GM21723 (cell line): ENCODE data around the gene ARIH1.

ENCODE experiments used
- ATAC-seq: cut with Tn5 transposase; IDR thresholded peaks from one replicate; pipeline ENCODE4 v1.9.1; 2021; ENCODE audit warnings: mild to moderate bottlenecking, moderate library complexity; ENCODE audit not compliant: unreplicated experiment

Gene ARIH1

GRCh38 chr15:72536506-72536905 is 62.4 kb downstream of the ARIH1 start:
- ATAC-seq = no peak

GRCh38 chr15:72538931-72539330 is 64.8 kb downstream of the ARIH1 start:
- no peak for ATAC-seq

- no peak for ATAC-seq
These were observed 66.6 kb downstream of the ARIH1 start for GRCh38 chr15:72540606-72541237.

- ATAC-seq = no peak
These were observed 67.5 kb downstream of the ARIH1 start for GRCh38 chr15:72541674-72542073.

GRCh38 chr15:72545156-72545555 is 71.0 kb downstream of the ARIH1 start:
- ATAC-seq = no peak

GRCh38 chr15:72554471-72555425 is 80.6 kb downstream of the ARIH1 start:
- ATAC-seq = no peak

- no peak for ATAC-seq
These were observed 85.7 kb downstream of the ARIH1 start for GRCh38 chr15:72559781-72560180.

GRCh38 chr15:72560458-72560857 is 86.3 kb downstream of the ARIH1 start:
- ATAC-seq = no peak

- no peak for ATAC-seq
These were observed 88.3 kb downstream of the ARIH1 start for GRCh38 chr15:72562386-72562785.

GRCh38 chr15:72562878-72563277 is 88.7 kb downstream of the ARIH1 start:
- no peak for ATAC-seq

GRCh38 chr15:72564091-72564490 is 90.0 kb downstream of the ARIH1 start:
- no peak for ATAC-seq

GRCh38 chr15:72566973-72567372 is 92.8 kb downstream of the ARIH1 start:
- no peak for ATAC-seq

GRCh38 chr15:72570059-72570458 is 95.9 kb downstream of the ARIH1 start:
- no peak for ATAC-seq

GRCh38 chr15:72579814-72580213 is 105.7 kb downstream of the ARIH1 start:
- no peak for ATAC-seq

- no peak for ATAC-seq
These were observed 109.9 kb downstream of the ARIH1 start for GRCh38 chr15:72584006-72584405.

GRCh38 chr15:72585025-72585424 is 110.9 kb downstream of the ARIH1 start:
- ATAC-seq = no peak

- no peak for ATAC-seq
These were observed 111.4 kb downstream of the ARIH1 start for GRCh38 chr15:72585476-72586058.

- no peak for ATAC-seq
These were observed 114.0 kb downstream of the ARIH1 start for GRCh38 chr15:72588096-72588495.

GRCh38 chr15:72590427-72590826 is 116.3 kb downstream of the ARIH1 start:
- no peak for ATAC-seq

- no peak for ATAC-seq
These were observed 117.2 kb downstream of the ARIH1 start for GRCh38 chr15:72591361-72591760.

- ATAC-seq = no peak
These were observed 118.0 kb downstream of the ARIH1 start for GRCh38 chr15:72592097-72592496.

- ATAC-seq = no peak
These were observed 118.5 kb downstream of the ARIH1 start for GRCh38 chr15:72592676-72593075.
